Natural killer cell (primary cell): ENCODE measurements around the gene ZNF296. TPM values are rescaled to one million over a fixed set of nuclear protein-coding genes. Genes with fewer than 3 reads are reported as not detected.

ENCODE experiments used
- ATAC-seq, 3 donors: fragments of 150-1000 bp in 2 of 3; fragments of 200-7000 bp in 1 of 3; cut with Tn5 transposase; 1 replicate in 1 of 3; 2 replicates in 2 of 3; pipeline ENCODE4 v1.10.0; 2021; ENCODE audit warnings: mild to moderate bottlenecking in 2 of 3, moderate library complexity in 2 of 3
- DNase-seq, 2 donors: peaks; one replicate each; pipeline versions ENCODE4 v3.0.0 to v3.0.0-alpha.2; 2013 to 2021; ENCODE audit warnings: mixed read lengths in 1 of 2
- H3K27ac ChIP-seq: one replicate; pipeline ENCODE4 v1.5.1; 2013; ENCODE audit warnings: mild to moderate bottlenecking, low read length
- H3K27me3 ChIP-seq: one replicate; pipeline ENCODE4 v1.6.1; 2013; ENCODE audit warnings: low read length; ENCODE audit not compliant: control insufficient read depth, insufficient read depth
- H3K36me3 ChIP-seq: one replicate; pipeline ENCODE4 v1.6.1; 2013; ENCODE audit warnings: low read length; ENCODE audit not compliant: control insufficient read depth, insufficient read depth
- H3K4me1 ChIP-seq: one replicate; pipeline ENCODE4 v1.6.1; 2013; ENCODE audit warnings: low read length; ENCODE audit not compliant: control insufficient read depth, insufficient read depth
- H3K4me3 ChIP-seq: one replicate; pipeline ENCODE4 v1.5.1; 2013; ENCODE audit warnings: low read length
- H3K9me3 ChIP-seq: one replicate; pipeline ENCODE4 v1.6.1; 2013; ENCODE audit warnings: low read length; ENCODE audit not compliant: control insufficient read depth, insufficient read depth
- H3K27ac Mint-ChIP-seq, 2 donors: one replicate each; pipeline ENCODE4 v1.8.0; 2022; ENCODE audit warnings: mild to moderate bottlenecking in 2 of 2, mixed read lengths in 2 of 2, moderate library complexity in 1 of 2
- H3K27me3 Mint-ChIP-seq, 2 donors: one replicate each; pipeline ENCODE4 v1.8.0; 2022; ENCODE audit warnings: low read depth in 2 of 2, mixed read lengths in 2 of 2
- H3K36me3 Mint-ChIP-seq: one replicate; pipeline ENCODE4 v1.8.0; 2022; ENCODE audit warnings: mixed read lengths
- H3K4me1 Mint-ChIP-seq, 2 donors: one replicate each; pipeline ENCODE4 v1.8.0; 2022; ENCODE audit warnings: mixed read lengths in 2 of 2
- H3K4me3 Mint-ChIP-seq: one replicate; pipeline ENCODE4 v1.8.0; 2022; ENCODE audit warnings: mild to moderate bottlenecking, moderate library complexity, mixed read lengths
- H3K9me3 Mint-ChIP-seq, 2 donors: one replicate each; pipeline ENCODE4 v1.8.0; 2022; ENCODE audit warnings: mixed read lengths in 2 of 2
- WGBS: methylation state at CpG from one replicate; pipeline ENCODE4 v1.1.7; 2013; ENCODE audit warnings: missing lambda C conversion rate; ENCODE audit not compliant: insufficient coverage; 5-methylcytosine and 5-hydroxymethylcytosine counted together
- intact Hi-C: fragments of 100-400 bp; cut with micrococcal nuclease; formaldehyde crosslinking; loops from one replicate; pipeline ENCODE4 v1.14.2; 2022
- total RNA-seq, 4 donors: library from RNA; stranded (reverse); fragments of 120-200 nt in 1 of 4; gene quantifications; one replicate each; pipeline versions ENCODE4 v1.2.3 to v1.2.4, GENCODE V29; 2013 to 2022
- TF ChIP-seq, protein P1 (sequence below): fragments of 200-600 bp; IDR thresholded peaks from one replicate; pipeline ENCODE4 v1.8.0; 2022; ENCODE audit warnings: antibody characterized with exemption

Gene ZNF296
- total RNA-seq, 3 donors from 2014 or later (not counting 1 experiment from before 2014, with no cell fraction given), result 5.1 to 8.0 (median 8.0) TPM

DNA sequence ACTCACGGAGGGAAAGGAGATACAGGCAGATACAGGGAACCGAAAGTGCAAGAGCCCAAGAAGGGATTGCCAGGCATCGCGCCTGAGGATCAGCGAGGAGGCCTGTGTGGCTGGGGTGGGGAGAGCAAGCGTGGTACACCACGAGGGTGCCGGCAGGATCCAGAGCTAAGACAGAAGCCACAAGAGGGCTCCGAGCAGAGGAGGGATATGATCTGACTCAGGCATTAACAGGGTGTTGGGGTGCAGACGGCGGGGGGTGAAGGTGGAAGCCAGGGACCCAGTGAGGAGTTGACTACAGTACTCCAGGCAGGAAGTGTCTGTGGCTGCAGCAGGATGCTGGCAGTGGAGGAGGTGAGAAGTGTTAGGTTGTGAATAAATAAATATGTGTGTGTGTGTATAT is 11.3 kb upstream of the ZNF296 start:
- no peaks in the 10 kb centered on the region for H3K27me3 ChIP-seq
- H3K27ac ChIP-seq, result peak overlapping the region; percentile 75
- H3K4me1 ChIP-seq, result peaks cover 60% of the 10 kb centered on the region
- Mint-ChIP-seq H3K9me3 (no peaks in the 10 kb centered on the region), H3K27ac (peak overlapping the region; percentile 90 to 92), H3K27me3 (no peaks in the 10 kb centered on the region), H3K36me3 (no peaks in the 10 kb centered on the region), H3K4me1 (peaks cover 40 to 41% of the 10 kb centered on the region in 2 donors), H3K4me3 (peak overlapping the region; percentile 84)
- TF ChIP-seq, protein P1, sequence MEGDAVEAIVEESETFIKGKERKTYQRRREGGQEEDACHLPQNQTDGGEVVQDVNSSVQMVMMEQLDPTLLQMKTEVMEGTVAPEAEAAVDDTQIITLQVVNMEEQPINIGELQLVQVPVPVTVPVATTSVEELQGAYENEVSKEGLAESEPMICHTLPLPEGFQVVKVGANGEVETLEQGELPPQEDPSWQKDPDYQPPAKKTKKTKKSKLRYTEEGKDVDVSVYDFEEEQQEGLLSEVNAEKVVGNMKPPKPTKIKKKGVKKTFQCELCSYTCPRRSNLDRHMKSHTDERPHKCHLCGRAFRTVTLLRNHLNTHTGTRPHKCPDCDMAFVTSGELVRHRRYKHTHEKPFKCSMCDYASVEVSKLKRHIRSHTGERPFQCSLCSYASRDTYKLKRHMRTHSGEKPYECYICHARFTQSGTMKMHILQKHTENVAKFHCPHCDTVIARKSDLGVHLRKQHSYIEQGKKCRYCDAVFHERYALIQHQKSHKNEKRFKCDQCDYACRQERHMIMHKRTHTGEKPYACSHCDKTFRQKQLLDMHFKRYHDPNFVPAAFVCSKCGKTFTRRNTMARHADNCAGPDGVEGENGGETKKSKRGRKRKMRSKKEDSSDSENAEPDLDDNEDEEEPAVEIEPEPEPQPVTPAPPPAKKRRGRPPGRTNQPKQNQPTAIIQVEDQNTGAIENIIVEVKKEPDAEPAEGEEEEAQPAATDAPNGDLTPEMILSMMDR, result no peak
- WGBS, result 6% methylated on average over 11 of the region's 11 CpGs
- H3K4me3 ChIP-seq, result no peak overlapping the region
- peaks cover 11% of the 10 kb centered on the region for H3K36me3 ChIP-seq
- intact Hi-C loops, result no loop called here
- peak; percentile 74 to 87 (median 74) for ATAC-seq
- H3K9me3 ChIP-seq, result no peaks in the 10 kb centered on the region
- DNase-seq, result peak; percentile 72 to 89

DNA sequence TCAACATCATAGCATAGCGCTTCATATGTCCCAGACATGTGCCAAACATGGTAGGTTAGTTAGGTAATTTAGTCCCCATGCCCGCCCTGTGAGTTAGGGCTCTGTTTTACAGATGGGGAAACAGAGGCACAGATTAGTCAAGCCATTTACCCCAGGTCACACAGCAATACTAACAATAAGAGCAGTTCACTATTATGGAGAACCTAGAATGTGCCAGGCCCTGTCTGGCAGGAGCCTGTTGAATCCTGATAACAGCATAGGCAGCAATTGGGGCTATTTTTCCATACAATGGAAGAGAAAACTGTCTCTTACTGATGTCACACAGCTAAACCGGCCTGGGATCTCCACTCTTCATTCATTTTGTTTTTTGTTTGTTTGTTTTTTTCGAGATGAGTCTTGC is 10.2 kb upstream of the ZNF296 start:
- peak overlapping the region; percentile 14 for H3K27ac ChIP-seq
- peak overlapping the region; percentile 6 for H3K4me3 Mint-ChIP-seq
- WGBS, result 87% methylated on average over 2 of the region's 4 CpGs
- no peaks in the 10 kb centered on the region for H3K27me3 ChIP-seq
- ATAC-seq (no peak), DNase-seq (no peak)
- H3K36me3 ChIP-seq, result peaks cover 21% of the 10 kb centered on the region
- H3K4me1 ChIP-seq, result peaks cover 50% of the 10 kb centered on the region
- no peaks in the 10 kb centered on the region for H3K9me3 Mint-ChIP-seq
- peaks cover 39 to 40% of the 10 kb centered on the region in 2 donors for H3K4me1 Mint-ChIP-seq
- H3K27me3 Mint-ChIP-seq, result no peaks in the 10 kb centered on the region
- peaks cover 9% of the 10 kb centered on the region for H3K36me3 Mint-ChIP-seq
- peak overlapping the region; percentile 90 to 92 for H3K27ac Mint-ChIP-seq
- intact Hi-C loops, result no loop called here
- H3K9me3 ChIP-seq, result no peaks in the 10 kb centered on the region
- H3K4me3 ChIP-seq, result no peak overlapping the region
- TF ChIP-seq, protein P1, result no peak

DNA sequence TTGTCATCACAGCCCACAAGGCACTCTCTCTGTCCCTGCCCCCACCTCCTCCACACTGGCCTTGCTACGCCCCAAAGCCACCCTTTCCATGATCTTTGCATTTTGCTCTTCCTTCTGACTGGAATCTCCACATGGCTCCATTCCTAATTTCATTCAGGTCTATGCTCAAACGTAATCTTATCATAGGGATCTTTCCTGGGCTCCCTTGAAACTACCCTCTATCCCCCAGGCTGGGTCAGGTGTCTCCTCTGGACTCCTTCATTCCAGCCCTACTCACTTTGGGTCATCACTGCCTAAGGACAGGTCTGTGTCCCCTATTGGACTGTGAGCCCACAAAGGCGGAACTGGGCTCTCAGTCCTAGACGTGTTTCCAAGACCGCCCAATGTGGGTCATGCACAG is 5.9 kb upstream of the ZNF296 start:
- H3K36me3 ChIP-seq, result peaks cover 13% of the 10 kb centered on the region

More for the DNA sequence above, 5.9 kb upstream of the ZNF296 start:
- Histone ChIP-seq H3K27ac (no peak overlapping the region), H3K4me3 (no peak overlapping the region), H3K27me3 (no peaks in the 10 kb centered on the region), H3K4me1 (peaks cover 44% of the 10 kb centered on the region), H3K9me3 (no peaks in the 10 kb centered on the region)
- H3K9me3 Mint-ChIP-seq, result no peaks in the 10 kb centered on the region
- H3K27me3 Mint-ChIP-seq, result no peaks in the 10 kb centered on the region
- peaks cover 47 to 55% of the 10 kb centered on the region in 2 donors for H3K4me1 Mint-ChIP-seq
- intact Hi-C loops, result no loop called here
- H3K27ac Mint-ChIP-seq, result peak overlapping the region; percentile 29 to 96
- WGBS, result 99% methylated on average over 5 of the region's 5 CpGs
- DNase-seq (no peak), ATAC-seq (no peak)
- peaks cover 9% of the 10 kb centered on the region for H3K36me3 Mint-ChIP-seq
- peak overlapping the region; percentile 74 for H3K4me3 Mint-ChIP-seq
- TF ChIP-seq, protein P1, result no peak
